SK-N-SH treated with all-trans-retinoic acid at 6 μM for 48 hours (cell line): ENCODE data around the gene PPY.

Experiments
- GLIS3 ChIP-seq: fragments of 250-450 bp; sonication (Bioruptor Pico); IDR thresholded peaks from 2 replicates; pipeline ENCODE4 v1.5.0; 2020; ENCODE audit warnings: mild to moderate bottlenecking, moderate library complexity
- OSR1 ChIP-seq: fragments of 250-450 bp; sonication (Bioruptor Pico); IDR thresholded peaks from 2 replicates; pipeline ENCODE4 v1.8.0; 2022; ENCODE audit warnings: moderate library complexity, mild to moderate bottlenecking, inconsistent platforms
- PPARA ChIP-seq: fragments of 250-450 bp; sonication (Bioruptor Pico); IDR thresholded peaks from 2 replicates; pipeline ENCODE4 v1.5.0; 2020; ENCODE audit warnings: mild to moderate bottlenecking, borderline replicate concordance
- RARB ChIP-seq: fragments of 250-450 bp; sonication (Bioruptor Pico); IDR thresholded peaks from 2 replicates; pipeline ENCODE4 v1.8.0; 2021; ENCODE audit warnings: mild to moderate bottlenecking, moderate library complexity
- SNAI2 ChIP-seq: fragments of 250-450 bp; sonication (Bioruptor Pico); IDR thresholded peaks from 2 replicates; pipeline ENCODE4 v1.5.0; 2020; ENCODE audit warnings: mild to moderate bottlenecking, moderate library complexity
- TOX ChIP-seq: fragments of 250-450 bp; sonication (Bioruptor Pico); IDR thresholded peaks from 2 replicates; pipeline ENCODE4 v1.8.0; 2021; ENCODE audit warnings: mild to moderate bottlenecking, moderate library complexity, borderline replicate concordance
- ZFP3 ChIP-seq: fragments of 250-450 bp; sonication (Bioruptor Pico); IDR thresholded peaks from 2 replicates; pipeline ENCODE4 v1.5.0; 2020; ENCODE audit warnings: mild to moderate bottlenecking, moderate library complexity
- ZFP30 ChIP-seq: fragments of 450-650 bp; formaldehyde crosslinking; IDR thresholded peaks from 2 replicates; pipeline ENCODE4 v1.5.0; 2022; ENCODE audit warnings: mild to moderate bottlenecking, moderate library complexity
- ZNF70 ChIP-seq: fragments of 450-650 bp; formaldehyde crosslinking; IDR thresholded peaks from 2 replicates; pipeline ENCODE4 v1.5.0; 2020; ENCODE audit warnings: mild to moderate bottlenecking, moderate library complexity
- ZNF8 ChIP-seq: fragments of 450-650 bp; formaldehyde crosslinking; IDR thresholded peaks from 2 replicates; pipeline ENCODE4 v1.5.0; 2020; ENCODE audit warnings: mild to moderate bottlenecking, moderate library complexity
- TF ChIP-seq, protein P1 (sequence below): fragments of 250-450 bp; sonication (Bioruptor Pico); IDR thresholded peaks from 2 replicates; pipeline ENCODE4 v1.8.0; 2020; ENCODE audit warnings: mild to moderate bottlenecking, moderate library complexity, borderline replicate concordance
- TF ChIP-seq, protein P2 (sequence below): fragments of 250-450 bp; sonication (Bioruptor Pico); IDR thresholded peaks from 2 replicates; pipeline ENCODE4 v1.8.0; 2021; ENCODE audit warnings: low read depth, mild to moderate bottlenecking, moderate library complexity, borderline replicate concordance
- TF ChIP-seq, protein P3 (sequence below): fragments of 250-450 bp; sonication (Bioruptor Pico); IDR thresholded peaks from 2 replicates; pipeline ENCODE4 v1.5.1; 2021; ENCODE audit warnings: mild to moderate bottlenecking, moderate library complexity
- TF ChIP-seq, protein P4 (sequence below): fragments of 250-450 bp; sonication (Bioruptor Pico); IDR thresholded peaks from 2 replicates; pipeline ENCODE4 v1.5.0; 2020; ENCODE audit warnings: mild to moderate bottlenecking, moderate library complexity

DNA sequence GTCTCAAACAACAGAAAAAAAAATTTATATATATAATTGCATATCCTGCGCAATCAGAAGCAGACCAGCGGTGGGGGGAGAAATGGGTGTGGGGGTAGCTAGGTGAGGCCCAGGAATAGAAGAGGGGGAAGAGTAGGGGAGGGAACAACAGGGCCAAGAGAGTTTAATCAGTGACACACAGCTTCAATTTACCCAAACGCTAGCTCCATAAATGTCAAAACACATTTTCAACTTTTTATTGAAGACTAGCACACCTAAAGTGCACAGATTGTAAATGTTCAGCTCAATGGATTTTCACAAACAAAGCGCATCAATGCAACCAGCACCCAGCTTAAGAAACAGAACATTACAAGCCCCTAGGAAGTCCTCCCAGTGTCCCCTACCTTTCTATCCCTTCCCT is 37.4 kb upstream of the PPY start:
- TF ChIP-seq PPARA (CRISPR knock-in tag) (no peak), ZFP3 (CRISPR knock-in tag) (no peak), SNAI2 (CRISPR knock-in tag) (no peak), ZFP30 (CRISPR knock-in tag) (no peak), ZNF70 (CRISPR knock-in tag) (no peak), OSR1 (CRISPR knock-in tag) (no peak), TOX (CRISPR knock-in tag) (no peak), RARB (CRISPR knock-in tag) (no peak), ZNF8 (CRISPR knock-in tag) (no peak), GLIS3 (CRISPR knock-in tag) (no peak)
- TF ChIP-seq, protein P1, sequence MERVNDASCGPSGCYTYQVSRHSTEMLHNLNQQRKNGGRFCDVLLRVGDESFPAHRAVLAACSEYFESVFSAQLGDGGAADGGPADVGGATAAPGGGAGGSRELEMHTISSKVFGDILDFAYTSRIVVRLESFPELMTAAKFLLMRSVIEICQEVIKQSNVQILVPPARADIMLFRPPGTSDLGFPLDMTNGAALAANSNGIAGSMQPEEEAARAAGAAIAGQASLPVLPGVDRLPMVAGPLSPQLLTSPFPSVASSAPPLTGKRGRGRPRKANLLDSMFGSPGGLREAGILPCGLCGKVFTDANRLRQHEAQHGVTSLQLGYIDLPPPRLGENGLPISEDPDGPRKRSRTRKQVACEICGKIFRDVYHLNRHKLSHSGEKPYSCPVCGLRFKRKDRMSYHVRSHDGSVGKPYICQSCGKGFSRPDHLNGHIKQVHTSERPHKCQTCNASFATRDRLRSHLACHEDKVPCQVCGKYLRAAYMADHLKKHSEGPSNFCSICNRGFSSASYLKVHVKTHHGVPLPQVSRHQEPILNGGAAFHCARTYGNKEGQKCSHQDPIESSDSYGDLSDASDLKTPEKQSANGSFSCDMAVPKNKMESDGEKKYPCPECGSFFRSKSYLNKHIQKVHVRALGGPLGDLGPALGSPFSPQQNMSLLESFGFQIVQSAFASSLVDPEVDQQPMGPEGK (CRISPR knock-in tag) = no peak
- TF ChIP-seq, protein P2, sequence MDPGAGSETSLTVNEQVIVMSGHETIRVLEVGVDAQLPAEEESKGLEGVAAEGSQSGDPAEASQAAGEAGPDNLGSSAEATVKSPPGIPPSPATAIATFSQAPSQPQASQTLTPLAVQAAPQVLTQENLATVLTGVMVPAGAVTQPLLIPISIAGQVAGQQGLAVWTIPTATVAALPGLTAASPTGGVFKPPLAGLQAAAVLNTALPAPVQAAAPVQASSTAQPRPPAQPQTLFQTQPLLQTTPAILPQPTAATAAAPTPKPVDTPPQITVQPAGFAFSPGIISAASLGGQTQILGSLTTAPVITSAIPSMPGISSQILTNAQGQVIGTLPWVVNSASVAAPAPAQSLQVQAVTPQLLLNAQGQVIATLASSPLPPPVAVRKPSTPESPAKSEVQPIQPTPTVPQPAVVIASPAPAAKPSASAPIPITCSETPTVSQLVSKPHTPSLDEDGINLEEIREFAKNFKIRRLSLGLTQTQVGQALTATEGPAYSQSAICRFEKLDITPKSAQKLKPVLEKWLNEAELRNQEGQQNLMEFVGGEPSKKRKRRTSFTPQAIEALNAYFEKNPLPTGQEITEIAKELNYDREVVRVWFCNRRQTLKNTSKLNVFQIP (CRISPR knock-in tag) = no peak
- TF ChIP-seq, protein P3, sequence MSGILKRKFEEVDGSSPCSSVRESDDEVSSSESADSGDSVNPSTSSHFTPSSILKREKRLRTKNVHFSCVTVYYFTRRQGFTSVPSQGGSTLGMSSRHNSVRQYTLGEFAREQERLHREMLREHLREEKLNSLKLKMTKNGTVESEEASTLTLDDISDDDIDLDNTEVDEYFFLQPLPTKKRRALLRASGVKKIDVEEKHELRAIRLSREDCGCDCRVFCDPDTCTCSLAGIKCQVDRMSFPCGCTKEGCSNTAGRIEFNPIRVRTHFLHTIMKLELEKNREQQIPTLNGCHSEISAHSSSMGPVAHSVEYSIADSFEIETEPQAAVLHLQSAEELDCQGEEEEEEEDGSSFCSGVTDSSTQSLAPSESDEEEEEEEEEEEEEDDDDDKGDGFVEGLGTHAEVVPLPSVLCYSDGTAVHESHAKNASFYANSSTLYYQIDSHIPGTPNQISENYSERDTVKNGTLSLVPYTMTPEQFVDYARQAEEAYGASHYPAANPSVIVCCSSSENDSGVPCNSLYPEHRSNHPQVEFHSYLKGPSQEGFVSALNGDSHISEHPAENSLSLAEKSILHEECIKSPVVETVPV (CRISPR knock-in tag) = no peak
- TF ChIP-seq, protein P4, sequence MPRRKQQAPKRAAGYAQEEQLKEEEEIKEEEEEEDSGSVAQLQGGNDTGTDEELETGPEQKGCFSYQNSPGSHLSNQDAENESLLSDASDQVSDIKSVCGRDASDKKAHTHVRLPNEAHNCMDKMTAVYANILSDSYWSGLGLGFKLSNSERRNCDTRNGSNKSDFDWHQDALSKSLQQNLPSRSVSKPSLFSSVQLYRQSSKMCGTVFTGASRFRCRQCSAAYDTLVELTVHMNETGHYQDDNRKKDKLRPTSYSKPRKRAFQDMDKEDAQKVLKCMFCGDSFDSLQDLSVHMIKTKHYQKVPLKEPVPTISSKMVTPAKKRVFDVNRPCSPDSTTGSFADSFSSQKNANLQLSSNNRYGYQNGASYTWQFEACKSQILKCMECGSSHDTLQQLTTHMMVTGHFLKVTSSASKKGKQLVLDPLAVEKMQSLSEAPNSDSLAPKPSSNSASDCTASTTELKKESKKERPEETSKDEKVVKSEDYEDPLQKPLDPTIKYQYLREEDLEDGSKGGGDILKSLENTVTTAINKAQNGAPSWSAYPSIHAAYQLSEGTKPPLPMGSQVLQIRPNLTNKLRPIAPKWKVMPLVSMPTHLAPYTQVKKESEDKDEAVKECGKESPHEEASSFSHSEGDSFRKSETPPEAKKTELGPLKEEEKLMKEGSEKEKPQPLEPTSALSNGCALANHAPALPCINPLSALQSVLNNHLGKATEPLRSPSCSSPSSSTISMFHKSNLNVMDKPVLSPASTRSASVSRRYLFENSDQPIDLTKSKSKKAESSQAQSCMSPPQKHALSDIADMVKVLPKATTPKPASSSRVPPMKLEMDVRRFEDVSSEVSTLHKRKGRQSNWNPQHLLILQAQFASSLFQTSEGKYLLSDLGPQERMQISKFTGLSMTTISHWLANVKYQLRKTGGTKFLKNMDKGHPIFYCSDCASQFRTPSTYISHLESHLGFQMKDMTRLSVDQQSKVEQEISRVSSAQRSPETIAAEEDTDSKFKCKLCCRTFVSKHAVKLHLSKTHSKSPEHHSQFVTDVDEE (CRISPR knock-in tag) = no peak
